ENCODE results near the gene ZBTB20.

Gene ZBTB20

GRCh38 chr3:114858329-114858728 is 288.8 kb downstream of the ZBTB20 start:
- no peak for TF ChIP-seq CTCF (conservative IDR thresholded peaks at IDR 0.05; ENCODE audit: low read depth, low read length)
- no peak for DNase-seq (ENCODE audit: low read depth)
- H3K4me3 ChIP-seq (ENCODE audit: low read depth, low read length) = no peak overlapping the region

GRCh38 chr3:114857299-114857701 is 289.8 kb downstream of the ZBTB20 start:
- no peak for DNase-seq (ENCODE audit: low read depth)
- no peak for TF ChIP-seq CTCF (conservative IDR thresholded peaks at IDR 0.05; ENCODE audit: low read depth, low read length)
- H3K4me3 ChIP-seq (ENCODE audit: low read depth, low read length) = no peak overlapping the region

GRCh38 chr3:114856835-114857234 is 290.3 kb downstream of the ZBTB20 start:
- no peak for TF ChIP-seq CTCF (conservative IDR thresholded peaks at IDR 0.05; ENCODE audit: low read depth, low read length)
- no peak overlapping the region for H3K4me3 ChIP-seq (ENCODE audit: low read depth, low read length)
- DNase-seq (ENCODE audit: low read depth) = no peak

GRCh38 chr3:114855839-114856238 is 291.2 kb downstream of the ZBTB20 start:
- no peak for TF ChIP-seq CTCF (conservative IDR thresholded peaks at IDR 0.05; ENCODE audit: low read depth, low read length)
- no peak for DNase-seq (ENCODE audit: low read depth)
- H3K4me3 ChIP-seq (ENCODE audit: low read depth, low read length) = no peak overlapping the region

GRCh38 chr3:114852966-114853365 is 294.1 kb downstream of the ZBTB20 start:
- DNase-seq (ENCODE audit: low read depth) = no peak
- TF ChIP-seq CTCF (conservative IDR thresholded peaks at IDR 0.05; ENCODE audit: low read depth, low read length) = no peak
- H3K4me3 ChIP-seq (ENCODE audit: low read depth, low read length) = no peak overlapping the region

- no peak for TF ChIP-seq CTCF (conservative IDR thresholded peaks at IDR 0.05; ENCODE audit: low read depth, low read length)
- no peak overlapping the region for H3K4me3 ChIP-seq (ENCODE audit: low read depth, low read length)
- DNase-seq (ENCODE audit: low read depth) = peak; percentile 12
Observed at GRCh38 chr3:114850898-114851297, 296.2 kb downstream of the ZBTB20 start.

- no peak for TF ChIP-seq CTCF (conservative IDR thresholded peaks at IDR 0.05; ENCODE audit: low read depth, low read length)
- DNase-seq (ENCODE audit: low read depth) = no peak
- no peak overlapping the region for H3K4me3 ChIP-seq (ENCODE audit: low read depth, low read length)
Observed at GRCh38 chr3:114848643-114849350, 298.3 kb downstream of the ZBTB20 start.
